ENCODE results near the gene IVNS1ABP. TPM values are rescaled to one million over a fixed set of nuclear protein-coding genes. Genes with fewer than 3 reads are reported as not detected.

IVNS1ABP gene
- total and polyA plus RNA-seq, 10 of the 15 experiments (the other 5 are each of a cell fraction or from before 2014, with no cell fraction given) = 19.2 to 154 (median 43.9) TPM

DNA sequence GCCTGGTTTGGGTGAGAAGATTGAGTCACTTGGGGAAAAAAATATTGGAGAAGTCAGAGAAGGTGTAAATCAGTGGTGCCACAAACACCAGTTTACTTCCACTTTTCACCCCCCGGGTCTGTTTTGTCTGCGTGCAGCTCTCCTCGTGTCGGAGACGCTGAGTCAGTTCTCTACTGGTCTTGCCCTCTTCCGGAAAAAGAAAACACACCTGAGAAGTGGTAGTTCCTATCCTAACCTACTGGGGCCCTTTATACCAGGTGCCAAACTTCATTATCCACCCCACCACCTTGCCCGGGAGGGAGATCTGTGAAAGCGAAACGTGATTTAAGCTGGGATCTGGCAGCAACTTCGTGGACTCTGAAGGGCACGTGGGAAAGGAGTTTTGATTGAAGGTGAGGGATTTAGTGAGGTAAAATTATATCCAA lies 855 bp upstream of the IVNS1ABP start (continued):
- TF ChIP-seq, protein P1, sequence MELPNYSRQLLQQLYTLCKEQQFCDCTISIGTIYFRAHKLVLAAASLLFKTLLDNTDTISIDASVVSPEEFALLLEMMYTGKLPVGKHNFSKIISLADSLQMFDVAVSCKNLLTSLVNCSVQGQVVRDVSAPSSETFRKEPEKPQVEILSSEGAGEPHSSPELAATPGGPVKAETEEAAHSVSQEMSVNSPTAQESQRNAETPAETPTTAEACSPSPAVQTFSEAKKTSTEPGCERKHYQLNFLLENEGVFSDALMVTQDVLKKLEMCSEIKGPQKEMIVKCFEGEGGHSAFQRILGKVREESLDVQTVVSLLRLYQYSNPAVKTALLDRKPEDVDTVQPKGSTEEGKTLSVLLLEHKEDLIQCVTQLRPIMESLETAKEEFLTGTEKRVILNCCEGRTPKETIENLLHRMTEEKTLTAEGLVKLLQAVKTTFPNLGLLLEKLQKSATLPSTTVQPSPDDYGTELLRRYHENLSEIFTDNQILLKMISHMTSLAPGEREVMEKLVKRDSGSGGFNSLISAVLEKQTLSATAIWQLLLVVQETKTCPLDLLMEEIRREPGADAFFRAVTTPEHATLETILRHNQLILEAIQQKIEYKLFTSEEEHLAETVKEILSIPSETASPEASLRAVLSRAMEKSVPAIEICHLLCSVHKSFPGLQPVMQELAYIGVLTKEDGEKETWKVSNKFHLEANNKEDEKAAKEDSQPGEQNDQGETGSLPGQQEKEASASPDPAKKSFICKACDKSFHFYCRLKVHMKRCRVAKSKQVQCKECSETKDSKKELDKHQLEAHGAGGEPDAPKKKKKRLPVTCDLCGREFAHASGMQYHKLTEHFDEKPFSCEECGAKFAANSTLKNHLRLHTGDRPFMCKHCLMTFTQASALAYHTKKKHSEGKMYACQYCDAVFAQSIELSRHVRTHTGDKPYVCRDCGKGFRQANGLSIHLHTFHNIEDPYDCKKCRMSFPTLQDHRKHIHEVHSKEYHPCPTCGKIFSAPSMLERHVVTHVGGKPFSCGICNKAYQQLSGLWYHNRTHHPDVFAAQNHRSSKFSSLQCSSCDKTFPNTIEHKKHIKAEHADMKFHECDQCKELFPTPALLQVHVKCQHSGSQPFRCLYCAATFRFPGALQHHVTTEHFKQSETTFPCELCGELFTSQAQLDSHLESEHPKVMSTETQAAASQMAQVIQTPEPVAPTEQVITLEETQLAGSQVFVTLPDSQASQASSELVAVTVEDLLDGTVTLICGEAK (IDR thresholded peaks at IDR 0.05; ENCODE audit: borderline replicate concordance) = no peak; the same call in 1 of the 2 replicates
- TF ChIP-seq ATF3 (IDR thresholded peaks at IDR 0.05; ENCODE audit: borderline replicate concordance, extremely low read depth, low read depth, low read length) (no peak), CBX3 (IDR thresholded peaks at IDR 0.05; ENCODE audit: borderline replicate concordance, low read depth) (no peak), GABPA (IDR thresholded peaks at IDR 0.05; ENCODE audit: low read depth) (no peak), SMAD1 (IDR thresholded peaks at IDR 0.05; ENCODE audit: low read depth, partially characterized antibody) (no peak), TAF1 (IDR thresholded peaks at IDR 0.05; ENCODE audit: borderline replicate concordance, low read depth, low read length) (no peak), FOXM1 (IDR thresholded peaks at IDR 0.05; ENCODE audit: low read depth, low read length) (peak; percentile 61; the same call in 1 of the 2 replicates), JUNB (IDR thresholded peaks at IDR 0.05) (peak; percentile 63), HCFC1 (IDR thresholded peaks at IDR 0.05; ENCODE audit: low read length) (no peak), SP1 (IDR thresholded peaks at IDR 0.05; ENCODE audit: low read depth, low read length) (peak; percentile 20), TBL1XR1 (IDR thresholded peaks at IDR 0.05; ENCODE audit: low read depth, low read length) (no peak), RAD21 (IDR thresholded peaks at IDR 0.05; ENCODE audit: insufficient read depth, low read depth, low read length) (no peak), STAT3 (IDR thresholded peaks at IDR 0.05; ENCODE audit: low read depth, low read length) (no peak), ZSCAN29 (IDR thresholded peaks at IDR 0.05) (no peak), POU2F2 (IDR thresholded peaks at IDR 0.05; ENCODE audit: borderline replicate concordance, low read depth, low read length) (peak; percentile 53; the same call in 2 of the 3 replicates), ZNF217 (IDR thresholded peaks at IDR 0.05) (0 out of 2 replicates have a peak, but pooled peaks have one; percentile 22), TCF3 (IDR thresholded peaks at IDR 0.05; ENCODE audit: borderline replicate concordance, insufficient read depth, low read depth, low read length) (no peak), BCL11A (IDR thresholded peaks at IDR 0.05; ENCODE audit: low read depth, low read length) (peak; percentile 43; the same call in 1 of the 2 replicates), NR2C1 (IDR thresholded peaks at IDR 0.05) (no peak), CBX5 (IDR thresholded peaks at IDR 0.05; ENCODE audit: low read depth) (no peak)
- TF ChIP-seq, protein P2, sequence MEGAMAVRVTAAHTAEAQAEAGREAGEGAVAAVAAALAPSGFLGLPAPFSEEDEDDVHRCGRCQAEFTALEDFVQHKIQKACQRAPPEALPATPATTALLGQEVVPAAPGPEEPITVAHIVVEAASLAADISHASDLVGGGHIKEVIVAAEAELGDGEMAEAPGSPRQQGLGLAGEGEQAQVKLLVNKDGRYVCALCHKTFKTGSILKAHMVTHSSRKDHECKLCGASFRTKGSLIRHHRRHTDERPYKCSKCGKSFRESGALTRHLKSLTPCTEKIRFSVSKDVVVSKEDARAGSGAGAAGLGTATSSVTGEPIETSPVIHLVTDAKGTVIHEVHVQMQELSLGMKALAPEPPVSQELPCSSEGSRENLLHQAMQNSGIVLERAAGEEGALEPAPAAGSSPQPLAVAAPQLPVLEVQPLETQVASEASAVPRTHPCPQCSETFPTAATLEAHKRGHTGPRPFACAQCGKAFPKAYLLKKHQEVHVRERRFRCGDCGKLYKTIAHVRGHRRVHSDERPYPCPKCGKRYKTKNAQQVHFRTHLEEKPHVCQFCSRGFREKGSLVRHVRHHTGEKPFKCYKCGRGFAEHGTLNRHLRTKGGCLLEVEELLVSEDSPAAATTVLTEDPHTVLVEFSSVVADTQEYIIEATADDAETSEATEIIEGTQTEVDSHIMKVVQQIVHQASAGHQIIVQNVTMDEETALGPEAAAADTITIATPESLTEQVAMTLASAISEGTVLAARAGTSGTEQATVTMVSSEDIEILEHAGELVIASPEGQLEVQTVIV (IDR thresholded peaks at IDR 0.05; ENCODE audit: borderline replicate concordance, partially characterized antibody) = peak; percentile 15
- TF ChIP-seq, protein P3, sequence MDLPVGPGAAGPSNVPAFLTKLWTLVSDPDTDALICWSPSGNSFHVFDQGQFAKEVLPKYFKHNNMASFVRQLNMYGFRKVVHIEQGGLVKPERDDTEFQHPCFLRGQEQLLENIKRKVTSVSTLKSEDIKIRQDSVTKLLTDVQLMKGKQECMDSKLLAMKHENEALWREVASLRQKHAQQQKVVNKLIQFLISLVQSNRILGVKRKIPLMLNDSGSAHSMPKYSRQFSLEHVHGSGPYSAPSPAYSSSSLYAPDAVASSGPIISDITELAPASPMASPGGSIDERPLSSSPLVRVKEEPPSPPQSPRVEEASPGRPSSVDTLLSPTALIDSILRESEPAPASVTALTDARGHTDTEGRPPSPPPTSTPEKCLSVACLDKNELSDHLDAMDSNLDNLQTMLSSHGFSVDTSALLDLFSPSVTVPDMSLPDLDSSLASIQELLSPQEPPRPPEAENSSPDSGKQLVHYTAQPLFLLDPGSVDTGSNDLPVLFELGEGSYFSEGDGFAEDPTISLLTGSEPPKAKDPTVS (IDR thresholded peaks at IDR 0.05; ENCODE audit: low read depth, low read length) = no peak
- TF ChIP-seq, protein P4, sequence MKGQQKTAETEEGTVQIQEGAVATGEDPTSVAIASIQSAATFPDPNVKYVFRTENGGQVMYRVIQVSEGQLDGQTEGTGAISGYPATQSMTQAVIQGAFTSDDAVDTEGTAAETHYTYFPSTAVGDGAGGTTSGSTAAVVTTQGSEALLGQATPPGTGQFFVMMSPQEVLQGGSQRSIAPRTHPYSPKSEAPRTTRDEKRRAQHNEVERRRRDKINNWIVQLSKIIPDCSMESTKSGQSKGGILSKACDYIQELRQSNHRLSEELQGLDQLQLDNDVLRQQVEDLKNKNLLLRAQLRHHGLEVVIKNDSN (IDR thresholded peaks at IDR 0.05; ENCODE audit: borderline replicate concordance, extremely low read length, insufficient read depth, low read depth, low read length) = no peak

Data from GM12878 (cell line).